Right lobe of liver (tissue), 4 donors: ENCODE results near the gene WSCD2.

Experiments used
- POLR2A ChIP-seq: fragments of 450-650 bp; IDR thresholded peaks from one replicate; pipeline ENCODE4 v1.6.1; 2017; ENCODE audit warnings: antibody characterized with exemption, mild to moderate bottlenecking
- TF ChIP-seq, protein P1 (sequence below), 4 donors: fragments of 200-600 bp in 3 of 4; fragments of 450-650 bp in 1 of 4; IDR thresholded peaks; one replicate each; pipeline versions ENCODE4 v1.5.1 to v1.8.0; 2016 to 2022; ENCODE audit warnings: antibody characterized with exemption in 4 of 4, mild to moderate bottlenecking in 2 of 4
- donor health status: DM: no; HTN: no; CAD: no.
- donor health status: DM: no; HTN: no; CAD: no.
- donor health status: DM: no; HTN: yes; CAD: no.

DNA sequence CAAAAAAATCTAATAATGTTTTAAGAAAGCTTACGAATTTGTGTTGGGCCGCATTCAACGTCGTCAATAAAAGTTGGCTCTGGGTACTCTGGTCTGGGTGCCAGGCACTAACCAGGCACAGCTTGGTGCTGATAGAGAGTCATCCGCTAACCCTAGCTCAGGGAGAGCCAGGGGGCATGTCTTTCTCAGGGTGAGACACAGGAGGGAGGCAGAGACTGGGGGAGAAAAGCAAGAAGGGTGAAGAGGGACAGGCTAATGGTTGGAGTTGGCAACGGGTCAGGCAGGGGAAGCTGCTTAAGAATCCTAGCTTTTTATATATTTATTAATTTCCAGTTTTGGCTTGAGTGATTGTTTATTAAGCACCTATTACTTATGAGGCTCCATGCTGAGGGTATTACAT is 105.1 kb downstream of the WSCD2 start:
- TF ChIP-seq, protein P1, sequence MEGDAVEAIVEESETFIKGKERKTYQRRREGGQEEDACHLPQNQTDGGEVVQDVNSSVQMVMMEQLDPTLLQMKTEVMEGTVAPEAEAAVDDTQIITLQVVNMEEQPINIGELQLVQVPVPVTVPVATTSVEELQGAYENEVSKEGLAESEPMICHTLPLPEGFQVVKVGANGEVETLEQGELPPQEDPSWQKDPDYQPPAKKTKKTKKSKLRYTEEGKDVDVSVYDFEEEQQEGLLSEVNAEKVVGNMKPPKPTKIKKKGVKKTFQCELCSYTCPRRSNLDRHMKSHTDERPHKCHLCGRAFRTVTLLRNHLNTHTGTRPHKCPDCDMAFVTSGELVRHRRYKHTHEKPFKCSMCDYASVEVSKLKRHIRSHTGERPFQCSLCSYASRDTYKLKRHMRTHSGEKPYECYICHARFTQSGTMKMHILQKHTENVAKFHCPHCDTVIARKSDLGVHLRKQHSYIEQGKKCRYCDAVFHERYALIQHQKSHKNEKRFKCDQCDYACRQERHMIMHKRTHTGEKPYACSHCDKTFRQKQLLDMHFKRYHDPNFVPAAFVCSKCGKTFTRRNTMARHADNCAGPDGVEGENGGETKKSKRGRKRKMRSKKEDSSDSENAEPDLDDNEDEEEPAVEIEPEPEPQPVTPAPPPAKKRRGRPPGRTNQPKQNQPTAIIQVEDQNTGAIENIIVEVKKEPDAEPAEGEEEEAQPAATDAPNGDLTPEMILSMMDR (IDR thresholded peaks at IDR 0.05), result peak in 1 of 4 donors; percentile 14
- TF ChIP-seq POLR2A, result no peak
